HepG2 (cell line): Measurements from ENCODE around the gene CPSF4. TPM values are rescaled to one million over a fixed set of nuclear protein-coding genes. Genes with fewer than 3 reads are reported as not detected.

Experiments
- HMG20B ChIP-seq: conservative IDR thresholded peaks from 2 replicates; pipeline ENCODE4 v1.6.1; 2016; ENCODE audit warnings: missing genetic modification reagents, missing compliant biosample characterization
- HNRNPH1 ChIP-seq: fragments of 200-400 bp; formaldehyde crosslinking; optimal IDR thresholded peaks from 2 replicates; pipeline ENCODE3; 2017; ENCODE audit warnings: mild to moderate bottlenecking, low read depth, low read length
- MIXL1 ChIP-seq: IDR thresholded peaks from 2 replicates; pipeline ENCODE4 v1.6.1; 2016
- MYC ChIP-seq: sonication (generic); formaldehyde crosslinking; IDR thresholded peaks from 2 replicates; pipeline ENCODE4 v1.9.0; 2021; ENCODE audit warnings: missing genetic modification reagents, borderline replicate concordance
- NCOA2 ChIP-seq: sonication (generic); formaldehyde crosslinking; IDR thresholded peaks from 2 replicates; pipeline ENCODE4 v1.8.0; 2022; ENCODE audit warnings: inconsistent platforms
- PRMT3 ChIP-seq: sonication (generic); formaldehyde crosslinking; IDR thresholded peaks from 2 replicates; pipeline ENCODE4 v1.8.1; 2022; ENCODE audit warnings: low read depth, mild to moderate bottlenecking, moderate library complexity, missing genetic modification reagents, borderline replicate concordance
- RFXAP ChIP-seq: sonication (generic); formaldehyde crosslinking; IDR thresholded peaks from 2 replicates; pipeline ENCODE4 v1.4.0; 2020; ENCODE audit warnings: missing genetic modification reagents, borderline replicate concordance
- SMAD9 ChIP-seq: sonication (generic); formaldehyde crosslinking; IDR thresholded peaks from 2 replicates; pipeline ENCODE4 v1.5.1; 2020; ENCODE audit warnings: mild to moderate bottlenecking, missing genetic modification reagents
- SP5 ChIP-seq: IDR thresholded peaks from 2 replicates; pipeline ENCODE4 v1.6.1; 2016; ENCODE audit warnings: low read depth, borderline replicate concordance
- ZC3H4 ChIP-seq: sonication (generic); formaldehyde crosslinking; IDR thresholded peaks from 2 replicates; pipeline ENCODE4 v1.4.0; 2020; ENCODE audit warnings: missing genetic modification reagents, borderline replicate concordance
- ZNF430 ChIP-seq: sonication (generic); formaldehyde crosslinking; IDR thresholded peaks from 2 replicates; pipeline ENCODE4 v1.9.0; 2021; ENCODE audit warnings: mild to moderate bottlenecking, missing genetic modification reagents
- ZNF451 ChIP-seq: sonication (generic); formaldehyde crosslinking; IDR thresholded peaks from 2 replicates; pipeline ENCODE4 v1.5.0; 2020; ENCODE audit warnings: mild to moderate bottlenecking, missing genetic modification reagents
- ZNF629 ChIP-seq: sonication (generic); formaldehyde crosslinking; conservative IDR thresholded peaks from 2 replicates; pipeline ENCODE4 v1.5.0; 2020; ENCODE audit warnings: missing genetic modification reagents
- polyA plus RNA-seq, 8 experiments: library from polyadenylated mRNA; depleted of rRNA in 3 of 8; stranded (reverse) in 7 of 8; unstranded in 1 of 8; fragments of >200 nt; fragmentation: Illumina TruSeq in 4 of 8; extraction: Trizol in 4 of 8; gene quantifications; 2 replicates each; pipeline versions ENCODE4 v1.2.1 to v1.2.3, GENCODE V29; 2011 to 2016; ENCODE audit warnings: low read depth in 4 of 8, missing spikeins in 1 of 8, mixed read lengths in 1 of 8; ENCODE audit not compliant: insufficient read depth in 1 of 8
- total RNA-seq, 5 experiments: library from RNA; depleted of rRNA; stranded (reverse); fragments of >200 nt; fragmentation: Illumina TruSeq; extraction: Trizol; gene quantifications; 2 replicates each; pipeline ENCODE4 v1.2.3, GENCODE V29; 2016; ENCODE audit warnings: low read depth in 1 of 5
- TF ChIP-seq, protein P1 (sequence below): sonication (generic); formaldehyde crosslinking; IDR thresholded peaks from 2 replicates; pipeline ENCODE4 v1.4.0; 2020; ENCODE audit warnings: missing genetic modification reagents, borderline replicate concordance
- TF ChIP-seq, protein P2 (sequence below): sonication (generic); formaldehyde crosslinking; IDR thresholded peaks from 2 replicates; pipeline ENCODE4 v1.5.0; 2020; ENCODE audit warnings: mild to moderate bottlenecking, missing genetic modification reagents
- TF ChIP-seq, protein P3 (sequence below): IDR thresholded peaks from 2 replicates; pipeline ENCODE4 v1.6.1; 2016
- TF ChIP-seq, protein P4 (sequence below): IDR thresholded peaks from 2 replicates; pipeline ENCODE4 v1.6.1; 2016; ENCODE audit warnings: missing genetic modification reagents, missing compliant biosample characterization
- TF ChIP-seq, protein P5 (sequence below): sonication (generic); formaldehyde crosslinking; IDR thresholded peaks from 2 replicates; pipeline ENCODE4 v1.4.0; 2020; ENCODE audit warnings: missing genetic modification reagents, borderline replicate concordance
- TF ChIP-seq, protein P6 (sequence below): sonication (generic); formaldehyde crosslinking; IDR thresholded peaks from 2 replicates; pipeline ENCODE4 v1.4.0; 2020; ENCODE audit warnings: low read depth, mild to moderate bottlenecking, missing genetic modification reagents

Gene CPSF4
- total and polyA plus RNA-seq, 2 of the 13 experiments (the other 11 are each of a cell fraction or from before 2014, with no cell fraction given): 34.1 to 49.6 TPM

DNA sequence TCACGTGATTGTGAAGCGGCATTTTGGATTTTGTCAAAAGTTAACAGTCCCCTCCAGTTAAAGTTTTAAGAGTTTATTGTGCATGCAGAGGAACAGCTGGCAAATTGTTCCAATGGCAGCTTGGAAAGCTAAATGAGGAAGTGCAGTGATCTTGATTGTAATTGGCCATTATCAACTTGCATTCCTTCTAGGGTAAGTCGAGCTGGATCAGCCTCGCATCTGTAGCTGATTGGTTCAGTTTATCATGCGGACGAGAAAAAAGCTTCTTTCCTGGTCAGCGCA lies 34.5 kb downstream of the CPSF4 start (continued):
- TF ChIP-seq, protein P1, sequence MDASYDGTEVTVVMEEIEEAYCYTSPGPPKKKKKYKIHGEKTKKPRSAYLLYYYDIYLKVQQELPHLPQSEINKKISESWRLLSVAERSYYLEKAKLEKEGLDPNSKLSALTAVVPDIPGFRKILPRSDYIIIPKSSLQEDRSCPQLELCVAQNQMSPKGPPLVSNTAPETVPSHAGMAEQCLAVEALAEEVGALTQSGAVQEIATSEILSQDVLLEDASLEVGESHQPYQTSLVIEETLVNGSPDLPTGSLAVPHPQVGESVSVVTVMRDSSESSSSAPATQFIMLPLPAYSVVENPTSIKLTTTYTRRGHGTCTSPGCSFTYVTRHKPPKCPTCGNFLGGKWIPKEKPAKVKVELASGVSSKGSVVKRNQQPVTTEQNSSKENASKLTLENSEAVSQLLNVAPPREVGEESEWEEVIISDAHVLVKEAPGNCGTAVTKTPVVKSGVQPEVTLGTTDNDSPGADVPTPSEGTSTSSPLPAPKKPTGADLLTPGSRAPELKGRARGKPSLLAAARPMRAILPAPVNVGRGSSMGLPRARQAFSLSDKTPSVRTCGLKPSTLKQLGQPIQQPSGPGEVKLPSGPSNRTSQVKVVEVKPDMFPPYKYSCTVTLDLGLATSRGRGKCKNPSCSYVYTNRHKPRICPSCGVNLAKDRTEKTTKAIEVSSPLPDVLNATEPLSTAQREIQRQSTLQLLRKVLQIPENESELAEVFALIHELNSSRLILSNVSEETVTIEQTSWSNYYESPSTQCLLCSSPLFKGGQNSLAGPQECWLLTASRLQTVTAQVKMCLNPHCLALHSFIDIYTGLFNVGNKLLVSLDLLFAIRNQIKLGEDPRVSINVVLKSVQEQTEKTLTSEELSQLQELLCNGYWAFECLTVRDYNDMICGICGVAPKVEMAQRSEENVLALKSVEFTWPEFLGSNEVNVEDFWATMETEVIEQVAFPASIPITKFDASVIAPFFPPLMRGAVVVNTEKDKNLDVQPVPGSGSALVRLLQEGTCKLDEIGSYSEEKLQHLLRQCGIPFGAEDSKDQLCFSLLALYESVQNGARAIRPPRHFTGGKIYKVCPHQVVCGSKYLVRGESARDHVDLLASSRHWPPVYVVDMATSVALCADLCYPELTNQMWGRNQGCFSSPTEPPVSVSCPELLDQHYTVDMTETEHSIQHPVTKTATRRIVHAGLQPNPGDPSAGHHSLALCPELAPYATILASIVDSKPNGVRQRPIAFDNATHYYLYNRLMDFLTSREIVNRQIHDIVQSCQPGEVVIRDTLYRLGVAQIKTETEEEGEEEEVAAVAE (CRISPR knock-in tag): peak; percentile 98
- TF ChIP-seq, protein P2, sequence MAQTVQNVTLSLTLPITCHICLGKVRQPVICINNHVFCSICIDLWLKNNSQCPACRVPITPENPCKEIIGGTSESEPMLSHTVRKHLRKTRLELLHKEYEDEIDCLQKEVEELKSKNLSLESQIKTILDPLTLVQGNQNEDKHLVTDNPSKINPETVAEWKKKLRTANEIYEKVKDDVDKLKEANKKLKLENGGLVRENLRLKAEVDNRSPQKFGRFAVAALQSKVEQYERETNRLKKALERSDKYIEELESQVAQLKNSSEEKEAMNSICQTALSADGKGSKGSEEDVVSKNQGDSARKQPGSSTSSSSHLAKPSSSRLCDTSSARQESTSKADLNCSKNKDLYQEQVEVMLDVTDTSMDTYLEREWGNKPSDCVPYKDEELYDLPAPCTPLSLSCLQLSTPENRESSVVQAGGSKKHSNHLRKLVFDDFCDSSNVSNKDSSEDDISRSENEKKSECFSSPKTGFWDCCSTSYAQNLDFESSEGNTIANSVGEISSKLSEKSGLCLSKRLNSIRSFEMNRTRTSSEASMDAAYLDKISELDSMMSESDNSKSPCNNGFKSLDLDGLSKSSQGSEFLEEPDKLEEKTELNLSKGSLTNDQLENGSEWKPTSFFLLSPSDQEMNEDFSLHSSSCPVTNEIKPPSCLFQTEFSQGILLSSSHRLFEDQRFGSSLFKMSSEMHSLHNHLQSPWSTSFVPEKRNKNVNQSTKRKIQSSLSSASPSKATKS (CRISPR knock-in tag): no peak
- no peak for TF ChIP-seq MYC
- 0 out of 2 replicates have a peak, but pooled peaks have one; percentile 1 for TF ChIP-seq MIXL1 (CRISPR knock-in tag)
- TF ChIP-seq ZNF629: no peak
- TF ChIP-seq SMAD9: no peak
- TF ChIP-seq ZNF430: 0 out of 2 replicates have a peak, but pooled peaks have one; percentile 9
- TF ChIP-seq RFXAP (CRISPR knock-in tag): no peak
- TF ChIP-seq SP5 (CRISPR knock-in tag): no peak
- TF ChIP-seq, protein P3, sequence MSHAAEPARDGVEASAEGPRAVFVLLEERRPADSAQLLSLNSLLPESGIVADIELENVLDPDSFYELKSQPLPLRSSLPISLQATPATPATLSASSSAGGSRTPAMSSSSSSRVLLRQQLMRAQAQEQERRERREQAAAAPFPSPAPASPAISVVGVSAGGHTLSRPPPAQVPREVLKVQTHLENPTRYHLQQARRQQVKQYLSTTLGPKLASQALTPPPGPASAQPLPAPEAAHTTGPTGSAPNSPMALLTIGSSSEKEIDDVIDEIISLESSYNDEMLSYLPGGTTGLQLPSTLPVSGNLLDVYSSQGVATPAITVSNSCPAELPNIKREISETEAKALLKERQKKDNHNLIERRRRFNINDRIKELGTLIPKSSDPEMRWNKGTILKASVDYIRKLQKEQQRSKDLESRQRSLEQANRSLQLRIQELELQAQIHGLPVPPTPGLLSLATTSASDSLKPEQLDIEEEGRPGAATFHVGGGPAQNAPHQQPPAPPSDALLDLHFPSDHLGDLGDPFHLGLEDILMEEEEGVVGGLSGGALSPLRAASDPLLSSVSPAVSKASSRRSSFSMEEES: no peak
- TF ChIP-seq, protein P4, sequence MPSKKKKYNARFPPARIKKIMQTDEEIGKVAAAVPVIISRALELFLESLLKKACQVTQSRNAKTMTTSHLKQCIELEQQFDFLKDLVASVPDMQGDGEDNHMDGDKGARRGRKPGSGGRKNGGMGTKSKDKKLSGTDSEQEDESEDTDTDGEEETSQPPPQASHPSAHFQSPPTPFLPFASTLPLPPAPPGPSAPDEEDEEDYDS (CRISPR knock-in tag): no peak; the same call in 1 of the 2 replicates
- no peak for TF ChIP-seq PRMT3 (CRISPR knock-in tag)
- TF ChIP-seq NCOA2 (CRISPR knock-in tag): no peak
- no peak for TF ChIP-seq ZNF451 (CRISPR knock-in tag)
- no peak for TF ChIP-seq HMG20B
- no peak for TF ChIP-seq ZC3H4 (CRISPR knock-in tag)
- TF ChIP-seq, protein P5, sequence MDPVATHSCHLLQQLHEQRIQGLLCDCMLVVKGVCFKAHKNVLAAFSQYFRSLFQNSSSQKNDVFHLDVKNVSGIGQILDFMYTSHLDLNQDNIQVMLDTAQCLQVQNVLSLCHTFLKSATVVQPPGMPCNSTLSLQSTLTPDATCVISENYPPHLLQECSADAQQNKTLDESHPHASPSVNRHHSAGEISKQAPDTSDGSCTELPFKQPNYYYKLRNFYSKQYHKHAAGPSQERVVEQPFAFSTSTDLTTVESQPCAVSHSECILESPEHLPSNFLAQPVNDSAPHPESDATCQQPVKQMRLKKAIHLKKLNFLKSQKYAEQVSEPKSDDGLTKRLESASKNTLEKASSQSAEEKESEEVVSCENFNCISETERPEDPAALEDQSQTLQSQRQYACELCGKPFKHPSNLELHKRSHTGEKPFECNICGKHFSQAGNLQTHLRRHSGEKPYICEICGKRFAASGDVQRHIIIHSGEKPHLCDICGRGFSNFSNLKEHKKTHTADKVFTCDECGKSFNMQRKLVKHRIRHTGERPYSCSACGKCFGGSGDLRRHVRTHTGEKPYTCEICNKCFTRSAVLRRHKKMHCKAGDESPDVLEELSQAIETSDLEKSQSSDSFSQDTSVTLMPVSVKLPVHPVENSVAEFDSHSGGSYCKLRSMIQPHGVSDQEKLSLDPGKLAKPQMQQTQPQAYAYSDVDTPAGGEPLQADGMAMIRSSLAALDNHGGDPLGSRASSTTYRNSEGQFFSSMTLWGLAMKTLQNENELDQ (CRISPR knock-in tag): no peak
- TF ChIP-seq, protein P6, sequence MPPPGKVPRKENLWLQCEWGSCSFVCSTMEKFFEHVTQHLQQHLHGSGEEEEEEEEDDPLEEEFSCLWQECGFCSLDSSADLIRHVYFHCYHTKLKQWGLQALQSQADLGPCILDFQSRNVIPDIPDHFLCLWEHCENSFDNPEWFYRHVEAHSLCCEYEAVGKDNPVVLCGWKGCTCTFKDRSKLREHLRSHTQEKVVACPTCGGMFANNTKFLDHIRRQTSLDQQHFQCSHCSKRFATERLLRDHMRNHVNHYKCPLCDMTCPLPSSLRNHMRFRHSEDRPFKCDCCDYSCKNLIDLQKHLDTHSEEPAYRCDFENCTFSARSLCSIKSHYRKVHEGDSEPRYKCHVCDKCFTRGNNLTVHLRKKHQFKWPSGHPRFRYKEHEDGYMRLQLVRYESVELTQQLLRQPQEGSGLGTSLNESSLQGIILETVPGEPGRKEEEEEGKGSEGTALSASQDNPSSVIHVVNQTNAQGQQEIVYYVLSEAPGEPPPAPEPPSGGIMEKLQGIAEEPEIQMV (CRISPR knock-in tag): no peak
- no peak for TF ChIP-seq HNRNPH1
